GM13976 (cell line): ENCODE results near the gene DCAKD.

ENCODE experiments used
- DNase-seq: peaks from one replicate; pipeline ENCODE4 v3.0.0; 2012; ENCODE audit warnings: low spot score
- in situ Hi-C: fragments of 300-500 bp; cut with MboI; formaldehyde crosslinking; loops from one replicate; pipeline ENCODE4 v1.12.0; 2022; ENCODE audit warnings: low sequenced_read_pairs, mixed read lengths, inconsistent platforms; ENCODE audit not compliant: unreplicated experiment
- TF ChIP-seq, protein P1 (sequence below): IDR thresholded peaks from 2 replicates; pipeline ENCODE4 v1.5.1; 2012; ENCODE audit warnings: borderline replicate concordance, mild to moderate bottlenecking; ENCODE audit not compliant: insufficient read depth; ENCODE audit errors: extremely low read depth, missing control alignments, control extremely low read depth

DCAKD gene

GRCh38 chr17:45022288-45022648 is 29.2 kb downstream of the DCAKD start:
- TF ChIP-seq, protein P1, sequence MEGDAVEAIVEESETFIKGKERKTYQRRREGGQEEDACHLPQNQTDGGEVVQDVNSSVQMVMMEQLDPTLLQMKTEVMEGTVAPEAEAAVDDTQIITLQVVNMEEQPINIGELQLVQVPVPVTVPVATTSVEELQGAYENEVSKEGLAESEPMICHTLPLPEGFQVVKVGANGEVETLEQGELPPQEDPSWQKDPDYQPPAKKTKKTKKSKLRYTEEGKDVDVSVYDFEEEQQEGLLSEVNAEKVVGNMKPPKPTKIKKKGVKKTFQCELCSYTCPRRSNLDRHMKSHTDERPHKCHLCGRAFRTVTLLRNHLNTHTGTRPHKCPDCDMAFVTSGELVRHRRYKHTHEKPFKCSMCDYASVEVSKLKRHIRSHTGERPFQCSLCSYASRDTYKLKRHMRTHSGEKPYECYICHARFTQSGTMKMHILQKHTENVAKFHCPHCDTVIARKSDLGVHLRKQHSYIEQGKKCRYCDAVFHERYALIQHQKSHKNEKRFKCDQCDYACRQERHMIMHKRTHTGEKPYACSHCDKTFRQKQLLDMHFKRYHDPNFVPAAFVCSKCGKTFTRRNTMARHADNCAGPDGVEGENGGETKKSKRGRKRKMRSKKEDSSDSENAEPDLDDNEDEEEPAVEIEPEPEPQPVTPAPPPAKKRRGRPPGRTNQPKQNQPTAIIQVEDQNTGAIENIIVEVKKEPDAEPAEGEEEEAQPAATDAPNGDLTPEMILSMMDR, result no peak
- in situ Hi-C loops, result loop anchor here (10.0 kb wide), 1 partner anchor 97 kb away; no protein-coding TSS in a partner anchor
- DNase-seq, result no peak

DNA sequence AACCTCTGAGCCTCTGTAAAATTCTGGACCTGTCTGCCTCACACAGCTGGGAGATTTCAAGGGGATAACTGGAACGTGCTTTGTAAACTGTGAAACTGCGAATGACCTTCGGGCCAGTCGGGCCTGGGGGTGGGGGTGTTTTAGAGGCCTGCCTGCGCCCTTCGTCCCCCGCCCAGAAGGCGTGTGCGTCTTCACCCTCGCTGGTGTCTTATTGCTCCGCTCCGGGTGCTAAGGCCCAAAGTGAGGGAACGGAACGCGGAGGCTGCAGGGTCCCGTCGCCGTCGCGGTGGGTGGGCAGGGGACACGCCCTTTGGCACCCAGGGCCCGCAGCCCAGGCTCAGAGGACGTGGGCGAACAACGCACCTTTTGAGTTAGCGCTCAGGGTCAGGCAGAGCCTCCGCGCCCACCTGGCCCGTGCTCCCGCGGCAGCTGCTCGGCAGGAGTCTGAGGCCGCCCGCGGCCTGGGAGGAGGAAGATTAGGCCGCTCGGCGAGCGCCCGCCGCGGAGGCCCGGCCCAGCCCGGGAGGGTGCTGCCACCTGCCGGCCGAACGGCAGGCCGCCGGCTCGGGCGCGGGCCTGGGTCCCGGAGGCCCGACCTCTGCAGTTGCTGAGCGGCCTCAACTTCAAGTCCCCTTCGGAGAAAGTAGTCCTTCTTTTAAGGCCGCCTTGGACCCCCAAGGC is 29.7 kb downstream of the DCAKD start:
- TF ChIP-seq, protein P1, result peak; percentile 91
- DNase-seq, result peak; percentile 93
- in situ Hi-C loops, result loop anchor here (10.0 kb wide), 1 partner anchor 97 kb away; no protein-coding TSS in a partner anchor

DNA sequence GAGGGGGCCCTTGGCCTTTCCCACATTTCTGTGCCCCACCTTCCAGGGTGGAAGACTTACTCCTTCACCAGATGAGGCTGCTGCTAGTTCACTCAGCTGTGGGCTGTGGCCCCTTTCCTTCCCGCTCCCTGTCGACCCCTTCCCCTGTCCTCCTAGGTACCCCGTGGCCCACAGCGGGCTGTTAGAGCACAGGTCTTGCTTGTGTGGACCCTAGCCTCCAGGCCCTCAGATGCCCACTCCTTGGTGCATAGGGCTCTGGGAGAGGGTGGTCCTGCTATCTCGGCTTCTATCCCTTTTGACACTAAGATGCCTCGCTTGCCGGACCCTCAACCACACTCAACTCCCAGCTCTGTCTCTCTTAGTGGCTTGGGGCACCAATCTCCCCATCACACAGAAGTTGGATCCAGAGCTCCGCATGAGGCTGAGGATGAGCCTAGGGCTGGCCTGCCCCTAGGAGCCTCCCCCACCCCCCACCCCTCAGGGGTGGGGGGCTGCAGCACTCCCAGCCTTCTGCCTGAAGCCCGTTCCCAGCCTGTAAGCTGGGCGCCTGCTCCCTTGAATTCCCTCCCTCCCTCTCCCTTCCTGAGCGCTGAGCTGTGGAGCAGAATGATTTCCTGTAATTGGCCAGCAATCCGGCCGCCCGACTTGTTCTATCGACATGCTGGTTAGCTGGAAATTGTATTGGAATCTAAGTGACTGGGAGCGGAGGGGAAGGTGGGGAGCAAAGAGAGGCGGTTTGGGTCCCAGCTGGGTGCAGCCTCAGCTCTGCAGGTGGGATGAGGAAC is 30.9 kb downstream of the DCAKD start:
- no peak for DNase-seq
- TF ChIP-seq, protein P1, result no peak
- in situ Hi-C loops, result loop anchor here (10.0 kb wide), 1 partner anchor 96 kb away; no protein-coding TSS in a partner anchor

DNA sequence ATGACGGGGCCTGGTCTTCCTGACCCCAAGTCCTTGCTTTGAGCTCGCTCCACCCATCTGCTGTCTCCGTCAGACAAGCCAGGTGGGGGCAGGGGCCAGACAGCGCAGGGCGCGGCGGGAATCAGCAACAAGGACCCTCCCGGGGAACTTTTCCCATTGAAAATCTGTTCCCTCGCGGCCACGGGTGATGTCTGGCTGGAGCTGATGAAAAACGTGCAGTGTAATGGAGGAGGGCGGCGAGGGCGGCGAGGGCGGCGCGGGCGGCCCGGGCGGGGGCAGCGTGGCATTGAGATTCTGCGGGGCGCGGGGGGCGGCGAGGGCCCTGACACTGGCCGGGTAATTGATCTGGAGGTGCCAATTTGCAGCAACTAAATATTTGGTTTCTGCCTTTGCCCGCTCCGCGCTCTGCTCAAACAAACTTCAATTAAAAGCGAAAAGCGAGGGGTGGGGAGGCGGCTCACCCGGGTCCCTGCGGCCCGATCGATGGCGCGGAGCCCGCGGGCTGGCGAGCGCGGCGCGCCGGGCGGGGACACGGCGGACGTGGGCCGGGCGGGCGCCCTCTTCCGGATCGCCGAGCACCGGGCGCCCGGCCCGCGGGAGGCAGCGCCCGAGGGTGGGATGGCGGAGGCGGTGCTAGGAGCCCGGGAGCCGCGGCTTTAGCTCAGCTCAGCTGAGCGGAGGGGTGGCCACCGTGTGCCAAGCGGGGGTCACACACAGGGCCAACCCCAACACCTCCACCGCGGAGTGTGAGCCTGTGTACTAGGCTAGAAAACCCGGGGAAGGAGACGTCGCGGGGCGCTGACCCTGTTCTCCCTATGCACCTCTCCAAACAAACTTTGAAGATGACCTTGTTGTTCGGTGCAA is 32.4 kb downstream of the DCAKD start:
- TF ChIP-seq, protein P1, result peak; percentile 54
- in situ Hi-C loops, result no loop called here
- peak; percentile 80 for DNase-seq

GRCh38 chr17:45018514-45018847 is 33.0 kb downstream of the DCAKD start:
- in situ Hi-C loops, result no loop called here
- DNase-seq, result no peak
- TF ChIP-seq, protein P1, result no peak

- TF ChIP-seq, protein P1, result no peak
- in situ Hi-C loops, result no loop called here
- no peak for DNase-seq
These were observed 34.6 kb downstream of the DCAKD start for GRCh38 chr17:45016823-45017222.
